T-helper 9 cell (primary cell): ENCODE measurements around the gene SELENOO.

Source experiments
- DNase-seq: peaks from one replicate; pipeline ENCODE4 v3.0.0-alpha.2; 2020

Gene SELENOO

DNA sequence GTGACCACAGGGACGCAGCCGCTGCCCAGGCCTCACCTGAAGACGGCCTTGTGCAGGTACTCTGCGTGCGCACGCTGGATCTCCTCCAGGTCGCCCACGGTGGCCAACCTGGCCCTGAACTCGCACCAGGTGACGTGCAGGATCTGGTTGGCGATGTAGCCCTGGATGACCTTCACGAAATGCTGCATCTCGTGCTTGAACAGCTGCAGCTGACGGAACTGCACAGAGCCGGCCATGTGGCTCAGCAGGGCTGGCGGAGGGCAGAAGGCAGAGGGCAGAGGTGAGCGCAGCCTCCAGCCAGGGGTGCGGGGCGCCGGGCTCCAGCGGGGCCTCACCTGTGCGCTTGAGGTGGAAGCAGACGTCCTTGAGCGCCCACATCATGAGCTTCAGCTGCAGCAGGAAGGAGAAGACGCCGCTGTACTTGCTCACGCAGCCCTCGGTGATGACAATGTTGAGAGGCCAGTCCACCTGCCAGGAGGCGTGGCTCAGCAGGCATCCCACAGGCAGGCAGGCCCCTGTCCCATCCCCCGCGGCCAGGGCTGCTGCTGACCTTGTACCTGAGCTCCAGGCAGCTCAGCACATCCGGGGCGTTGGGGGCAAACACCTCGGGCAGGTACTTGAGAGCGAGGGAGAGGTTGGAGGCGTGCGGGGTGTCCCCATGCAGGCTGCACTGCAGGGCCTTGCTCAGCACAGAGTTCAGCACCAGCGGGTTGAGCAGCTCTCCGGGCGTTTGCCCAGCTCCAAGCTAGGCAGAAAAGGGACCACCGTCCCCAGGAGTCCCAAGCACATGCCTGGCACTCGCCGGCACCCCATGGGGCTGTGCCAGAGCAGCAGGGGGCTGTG, 17.6 kb downstream of the SELENOO start:
- no peak for DNase-seq

DNA sequence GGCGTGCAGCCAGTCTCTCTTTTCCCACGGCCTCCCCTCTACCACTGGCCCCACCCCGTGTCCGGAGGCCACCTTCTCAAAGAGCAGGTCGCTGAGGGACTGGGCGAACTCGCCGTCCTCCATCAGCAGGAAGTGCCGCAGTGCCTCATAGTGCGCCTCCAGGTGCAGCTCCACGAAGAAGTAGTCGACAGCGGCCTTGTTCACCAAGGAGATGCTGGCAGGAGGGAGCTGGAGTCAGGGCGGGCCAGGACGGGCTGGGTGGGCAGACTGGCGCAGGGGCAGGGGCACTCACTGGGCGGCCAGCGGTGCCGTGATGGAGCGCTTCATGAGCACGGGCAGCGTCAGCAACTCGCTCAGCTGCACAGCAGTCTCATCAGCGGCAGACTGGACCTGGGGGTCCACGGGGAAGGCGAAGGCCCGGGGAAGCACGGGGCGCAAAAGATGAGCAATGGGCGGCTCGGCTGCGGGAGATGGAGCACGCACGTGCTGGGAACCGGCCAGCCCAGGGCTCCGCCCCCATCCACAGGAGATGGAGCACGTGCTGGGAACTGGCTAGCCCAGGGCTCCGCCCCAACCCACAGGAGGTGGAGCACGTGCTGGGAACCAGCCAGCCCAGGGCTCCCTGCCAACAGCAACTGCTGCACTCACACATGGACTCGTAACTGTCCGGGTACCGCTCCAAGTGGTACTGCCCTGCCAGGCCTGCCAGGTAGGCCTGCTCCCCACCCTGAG, 18.4 kb downstream of the SELENOO start:
- DNase-seq: no peak

DNA sequence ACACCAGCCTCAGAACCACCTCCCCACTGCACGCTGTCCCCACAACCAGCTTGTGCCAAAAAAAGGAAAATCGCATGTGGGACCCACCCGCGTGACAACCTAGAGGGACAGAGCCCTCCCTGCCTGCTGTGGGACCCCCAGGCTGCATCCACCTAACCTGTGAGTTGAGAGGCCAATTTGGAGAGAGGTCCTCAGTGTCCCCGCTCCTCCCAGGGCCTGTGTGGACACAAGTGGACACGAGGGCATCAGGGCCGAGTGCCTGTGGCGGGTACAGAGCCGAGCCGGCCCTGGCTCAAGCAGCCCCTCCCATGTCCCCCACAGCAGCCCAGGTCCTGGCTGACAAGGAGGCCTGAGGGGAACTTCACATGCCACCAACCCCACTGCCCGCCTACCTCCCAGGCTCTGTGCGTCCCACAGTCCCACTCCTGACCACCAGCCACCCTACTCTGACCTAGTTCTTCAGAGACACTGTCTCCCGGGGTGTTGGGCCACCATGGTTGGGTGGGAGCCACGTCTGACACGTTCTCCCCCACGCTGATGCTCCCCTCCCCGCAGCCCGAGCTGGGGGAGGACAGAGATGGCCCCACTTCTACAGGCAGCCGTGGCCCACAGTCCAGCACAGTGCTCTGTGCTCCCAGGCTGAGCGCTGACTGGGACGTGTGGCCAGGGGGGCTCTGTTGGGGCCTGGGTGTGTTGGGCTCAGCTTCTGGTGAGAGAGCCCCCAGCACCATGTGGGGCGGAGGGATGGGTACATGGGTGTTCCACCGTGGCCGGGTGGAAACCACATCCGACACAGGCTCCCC, 19.2 kb downstream of the SELENOO start:
- no peak for DNase-seq

DNA sequence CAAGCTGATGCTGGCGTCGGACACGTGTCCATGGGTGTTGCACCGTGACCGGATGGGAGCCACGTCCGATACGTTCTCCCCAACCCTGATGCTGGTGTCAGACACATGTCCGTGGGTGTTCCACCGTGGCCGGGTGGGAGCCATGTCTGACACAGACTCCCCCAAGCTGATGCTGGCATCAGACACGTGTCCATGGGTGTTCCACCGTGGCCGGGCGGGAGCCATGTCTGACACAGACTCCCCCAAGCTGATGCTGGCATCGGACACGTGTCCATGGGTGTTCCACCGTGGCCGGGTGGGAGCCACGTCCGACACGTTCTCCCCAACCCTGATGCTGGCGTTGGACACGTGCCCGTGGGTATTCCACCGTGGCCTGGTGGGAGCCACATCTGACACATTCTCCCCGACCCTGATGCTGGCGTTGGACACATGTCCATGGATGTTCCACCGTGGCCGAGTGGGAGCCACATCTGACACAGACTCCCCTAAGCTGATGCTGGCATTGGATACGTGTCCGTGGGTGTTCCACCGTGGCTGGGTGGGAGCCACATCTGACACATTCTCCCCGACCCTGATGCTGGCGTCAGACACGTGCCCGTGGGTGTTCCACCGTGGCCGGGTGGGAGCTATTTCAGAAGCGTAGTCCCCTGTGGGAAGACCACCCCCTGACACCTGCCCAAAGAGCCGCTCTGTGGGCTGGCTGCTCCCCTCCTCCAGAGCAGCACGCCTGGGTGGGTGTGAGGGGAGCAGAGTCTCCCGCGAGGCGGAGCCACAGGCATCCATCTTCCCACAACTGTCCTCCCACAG, 20.0 kb downstream of the SELENOO start:
- DNase-seq: no peak

GRCh38 chr22:50221410-50222300, 20.8 kb downstream of the SELENOO start:
- no peak for DNase-seq

DNA sequence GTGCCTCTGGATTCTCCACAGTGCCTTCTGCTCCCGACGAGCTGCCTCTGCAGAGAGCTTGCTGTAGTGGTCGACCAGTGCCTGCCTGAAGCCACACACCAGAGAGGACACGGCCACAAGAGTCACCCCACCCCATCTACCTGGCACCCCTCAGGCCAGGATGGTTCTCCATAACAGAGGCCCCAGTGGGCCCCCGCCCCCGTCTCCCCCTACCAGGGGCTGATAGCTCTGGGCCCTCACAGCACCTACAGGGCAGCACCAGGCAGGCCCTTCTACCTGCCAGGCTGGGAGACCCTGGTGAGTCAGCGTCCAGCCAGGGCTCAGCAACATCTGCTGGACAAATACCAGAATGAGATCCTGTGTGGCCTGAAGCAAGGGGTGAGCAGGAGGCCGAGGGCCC, 21.7 kb downstream of the SELENOO start:
- DNase-seq: no peak

- DNase-seq: no peak
Observed at GRCh38 chr22:50224071-50224470, 23.3 kb downstream of the SELENOO start.

GRCh38 chr22:50225200-50225969, 24.6 kb downstream of the SELENOO start:
- DNase-seq: no peak

- DNase-seq: no peak
Observed at GRCh38 chr22:50226063-50226874, 25.5 kb downstream of the SELENOO start.

DNA sequence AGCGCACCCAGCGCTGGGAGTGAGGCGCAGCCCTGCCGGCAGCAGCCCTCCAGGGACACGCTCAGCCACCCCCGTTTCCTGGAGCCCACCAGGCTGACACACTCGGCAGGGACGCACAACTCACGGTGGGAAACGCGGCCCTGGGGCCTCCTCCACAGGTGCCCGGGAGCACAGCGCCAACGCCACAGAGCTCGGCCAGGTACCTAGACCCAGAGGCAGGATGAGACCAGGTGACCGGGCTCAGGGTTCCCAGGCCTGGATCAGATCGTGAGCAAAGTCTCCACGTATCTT, 26.0 kb downstream of the SELENOO start:
- DNase-seq: no peak

DNA sequence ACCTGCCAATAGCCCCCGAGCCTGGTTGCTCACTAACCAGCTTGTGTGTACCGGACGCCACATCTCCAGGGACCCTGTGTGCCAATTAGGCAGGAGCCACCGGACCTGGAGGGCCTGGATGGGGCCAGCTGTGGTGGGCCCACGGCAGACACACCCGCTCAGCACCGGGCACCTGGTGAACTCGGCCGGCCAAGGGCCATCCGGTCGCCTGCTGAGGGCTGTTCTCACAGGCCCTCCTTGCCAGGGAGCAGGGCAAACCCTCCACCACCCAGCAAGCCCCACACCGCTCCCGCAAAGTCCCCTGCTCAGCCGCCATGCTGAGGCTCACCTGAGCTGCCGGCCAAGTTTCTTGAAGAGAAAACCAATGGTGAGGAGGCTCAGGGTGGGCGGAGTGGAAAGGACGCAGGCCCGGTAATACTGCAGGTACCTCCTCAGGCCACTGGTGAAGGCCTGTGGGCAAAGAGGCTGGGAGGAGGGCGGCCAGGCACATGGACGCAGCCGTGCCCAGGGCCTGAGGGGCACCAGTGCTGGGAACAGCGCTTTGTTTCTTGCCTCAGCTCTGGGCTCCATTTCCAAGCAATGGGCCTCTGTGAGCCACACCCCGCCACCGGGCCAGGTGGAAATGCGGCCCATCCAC, 26.9 kb downstream of the SELENOO start:
- DNase-seq: no peak

DNA sequence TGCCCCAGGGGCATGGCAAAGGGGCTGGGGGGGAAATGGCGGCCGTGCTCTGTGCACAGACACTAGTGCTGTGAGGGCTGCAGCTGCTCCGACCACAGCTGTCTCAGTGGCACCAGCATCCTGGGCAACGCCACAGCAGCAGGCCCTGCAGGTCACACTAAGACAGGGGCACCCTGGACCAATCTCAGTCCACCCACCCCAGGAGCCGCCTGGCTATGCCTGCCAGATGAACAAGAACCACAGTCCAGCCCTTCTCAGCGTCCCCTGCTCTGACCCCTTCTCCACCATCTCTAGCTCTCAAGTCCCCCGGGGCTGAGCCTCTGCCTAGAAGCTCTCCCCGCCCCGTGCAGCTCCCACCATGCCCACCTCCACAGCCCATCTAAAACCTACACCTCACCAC, 27.6 kb downstream of the SELENOO start:
- no peak for DNase-seq

- DNase-seq: no peak
Observed at GRCh38 chr22:50229370-50229769, 28.6 kb downstream of the SELENOO start.

- no peak for DNase-seq
Observed at GRCh38 chr22:50232481-50233151, 31.8 kb downstream of the SELENOO start.

DNA sequence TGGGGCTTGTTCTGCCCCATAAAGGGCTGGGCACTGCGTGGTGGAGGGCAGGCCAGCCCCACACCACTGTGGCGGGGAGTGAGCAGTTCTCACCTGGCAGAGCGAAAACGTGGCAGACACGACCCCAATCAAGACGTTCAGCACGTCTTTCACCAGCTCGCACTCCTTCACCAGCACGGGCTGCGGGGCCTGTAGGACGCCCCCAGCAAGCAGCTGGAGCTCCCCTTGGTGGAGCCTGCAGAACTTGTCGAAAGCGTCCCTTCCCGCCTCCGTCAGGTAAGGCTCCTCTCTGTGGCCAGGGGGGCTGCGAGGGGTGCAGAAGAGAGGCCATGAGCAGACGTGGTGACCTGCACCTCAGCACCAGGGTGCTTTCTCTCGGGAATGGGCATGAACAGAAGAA, 32.4 kb downstream of the SELENOO start:
- no peak for DNase-seq

DNA sequence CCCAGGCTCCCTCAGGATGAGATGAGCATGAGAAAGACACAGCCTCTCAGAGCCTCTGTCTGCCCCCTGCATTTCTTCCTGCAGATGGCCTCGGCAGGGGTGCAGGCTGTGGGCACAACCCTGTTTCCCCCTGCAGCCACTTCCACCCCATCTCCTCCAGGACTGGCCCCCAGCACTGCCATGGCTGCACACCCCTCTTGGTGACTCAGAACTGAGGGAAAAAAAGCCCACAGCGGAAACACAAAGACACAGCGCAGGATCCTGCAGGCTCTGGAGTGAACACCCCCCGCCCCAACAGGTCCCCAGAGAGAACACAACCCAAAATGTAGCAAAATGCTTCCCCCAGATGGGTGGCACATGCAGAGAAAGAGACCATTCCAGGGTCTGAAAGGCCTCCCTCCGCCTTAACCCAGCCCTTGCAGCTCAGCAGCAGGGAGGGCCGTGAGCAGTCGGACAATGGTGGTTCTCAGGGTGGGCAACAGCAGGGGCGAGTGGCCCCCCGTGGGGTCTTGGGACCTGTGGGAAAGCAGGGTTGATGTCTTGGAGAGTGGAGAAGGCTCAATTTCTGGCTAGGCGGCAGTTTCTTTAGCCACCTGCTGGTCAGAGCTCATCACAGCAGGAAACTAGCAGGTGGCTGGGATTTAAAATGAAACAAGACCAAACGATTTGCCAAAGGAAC, 36.1 kb downstream of the SELENOO start:
- DNase-seq: no peak

DNA sequence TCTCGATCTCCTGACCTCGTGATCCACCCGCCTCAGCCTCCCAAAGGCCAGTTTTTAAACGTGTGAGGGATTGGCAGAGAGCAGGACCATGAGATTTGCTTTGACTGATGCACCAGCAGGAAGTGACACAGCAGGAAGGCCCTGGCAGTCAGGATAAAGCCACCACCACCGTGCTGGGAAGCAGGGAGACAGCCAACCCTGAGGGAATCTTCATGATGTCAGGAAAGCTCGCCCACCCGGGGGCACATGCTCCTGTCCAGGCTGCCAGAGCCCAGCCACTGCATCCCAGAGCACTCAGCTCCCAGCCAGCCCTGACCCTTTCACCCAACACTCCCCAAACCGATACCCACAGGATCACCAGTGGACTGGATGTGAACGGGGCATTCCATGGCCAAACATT, 37.9 kb downstream of the SELENOO start:
- DNase-seq: no peak

GRCh38 chr22:50242406-50242949, 41.7 kb downstream of the SELENOO start:
- DNase-seq: no peak
